Keratinocyte (primary cell): ENCODE measurements around the gene EYS. TPM values are rescaled to one million over a fixed set of nuclear protein-coding genes. Genes with fewer than 3 reads are reported as not detected.

Experiments
- DNase-seq: peaks from one replicate; pipeline ENCODE4 v3.0.0-alpha.2; 2011; ENCODE audit warnings: low read depth, missing footprints, low spot score
- FAIRE-seq: peaks from 2 replicates; lab custom pipeline; 2011; peaks lifted over from hg19 to GRCh38; lab: Jason Lieb, UNC
- H2AFZ ChIP-seq: 2 replicates; pipeline ENCODE4 v1.6.0; 2012; ENCODE audit warnings: low read length, control low read depth, inconsistent platforms; ENCODE audit not compliant: control insufficient read depth
- H3K27ac ChIP-seq: 2 replicates; pipeline ENCODE4 v1.5.1; 2011; ENCODE audit warnings: low read length; ENCODE audit not compliant: control insufficient read depth, insufficient read depth
- H3K27me3 ChIP-seq: 3 replicates; pipeline ENCODE4 v1.6.0; 2011; ENCODE audit warnings: low read length; ENCODE audit not compliant: control insufficient read depth, insufficient read depth; ENCODE audit errors: extremely low read depth
- H3K36me3 ChIP-seq, 2 experiments: 2 replicates in 1 of 2; 3 replicates in 1 of 2; pipeline ENCODE4 v1.5.1; 2011; ENCODE audit warnings: low read length in 2 of 2, mild to moderate bottlenecking in 1 of 2; ENCODE audit not compliant: control insufficient read depth in 2 of 2, insufficient read depth in 2 of 2; ENCODE audit errors: extremely low read depth in 1 of 2
- H3K4me1 ChIP-seq: 3 replicates; pipeline ENCODE4 v1.5.1; 2011; ENCODE audit warnings: low read length; ENCODE audit not compliant: control insufficient read depth, insufficient read depth; ENCODE audit errors: extremely low read depth
- H3K4me2 ChIP-seq: 3 replicates; pipeline ENCODE4 v1.6.0; 2011; ENCODE audit warnings: low read depth, low read length; ENCODE audit not compliant: control insufficient read depth, insufficient read depth; ENCODE audit errors: extremely low read depth
- H3K4me3 ChIP-seq, 3 experiments: fragments of 200-600 bp in 1 of 3; sonication (generic) in 1 of 3; 2 replicates in 2 of 3; 3 replicates in 1 of 3; pipeline ENCODE4 v1.5.1; 2011 to 2016; ENCODE audit warnings: low read length in 3 of 3, mild to moderate bottlenecking in 3 of 3, control low read depth in 2 of 3, inconsistent platforms in 1 of 3, low read depth in 1 of 3, mixed read lengths in 1 of 3, mixed run types in 1 of 3, moderate library complexity in 1 of 3; ENCODE audit not compliant: control insufficient read depth in 2 of 3, insufficient read depth in 2 of 3; ENCODE audit errors: extremely low read depth in 1 of 3
- H3K79me2 ChIP-seq: 2 replicates; pipeline ENCODE4 v1.6.0; 2012; ENCODE audit warnings: low read length; ENCODE audit not compliant: control insufficient read depth, insufficient read depth
- H3K9ac ChIP-seq: 3 replicates; pipeline ENCODE4 v1.6.0; 2011; ENCODE audit warnings: low read length; ENCODE audit not compliant: control insufficient read depth, insufficient read depth; ENCODE audit errors: extremely low read depth
- H3K9me1 ChIP-seq: 3 replicates; pipeline ENCODE4 v1.6.0; 2011; ENCODE audit warnings: low read length; ENCODE audit not compliant: control insufficient read depth, insufficient read depth; ENCODE audit errors: extremely low read depth
- H3K9me3 ChIP-seq: 2 replicates; pipeline ENCODE4 v1.5.1; 2012; ENCODE audit warnings: low read depth, low read length; ENCODE audit not compliant: control insufficient read depth
- H4K20me1 ChIP-seq: 3 replicates; pipeline ENCODE4 v1.6.0; 2011; ENCODE audit warnings: low read length; ENCODE audit not compliant: control insufficient read depth, insufficient read depth; ENCODE audit errors: extremely low read depth
- CTCF ChIP-seq, 3 experiments: IDR thresholded peaks in 1 of 3; conservative IDR thresholded peaks in 1 of 3; optimal IDR thresholded peaks in 1 of 3; 2 replicates in 2 of 3; 3 replicates in 1 of 3; pipeline versions ENCODE3 to v1.5.1; 2011; ENCODE audit warnings: low read length in 3 of 3, mild to moderate bottlenecking in 3 of 3, moderate library complexity in 2 of 3, control low read depth in 1 of 3, inconsistent platforms in 1 of 3; ENCODE audit not compliant: insufficient read depth in 2 of 3; ENCODE audit errors: extremely low read depth in 1 of 3
- EZH2 ChIP-seq: IDR thresholded peaks from one replicate; pipeline ENCODE4 v1.6.1; 2012; ENCODE audit warnings: inconsistent platforms, mild to moderate bottlenecking, low read length, moderate library complexity
- dilution Hi-C: fragments of 300-500 bp; cut with MboI; formaldehyde crosslinking; loops from one replicate; pipeline ENCODE4 v1.7.0; 2020; ENCODE audit warnings: low sequenced_read_pairs; ENCODE audit not compliant: extremely low pct_ligation_motif_present
- polyA plus RNA-seq, 5 experiments: library from polyadenylated mRNA; depleted of rRNA in 3 of 5; stranded (reverse) in 3 of 5; stranded (forward) in 1 of 5; unstranded in 1 of 5; fragments of >200 nt; gene quantifications; 1 replicate in 1 of 5; 2 replicates in 3 of 5; 3 replicates in 1 of 5; pipeline versions ENCODE4 v1.2.1 to v1.2.3, GENCODE V29; 2011 to 2012; ENCODE audit warnings: missing spikeins in 2 of 5, low read depth in 1 of 5, low replicate concordance in 1 of 5

EYS gene
- polyA plus RNA-seq, 1 donor (not counting 4 experiments of a cell fraction or from before 2014, with no cell fraction given) = 0.34 TPM

DNA sequence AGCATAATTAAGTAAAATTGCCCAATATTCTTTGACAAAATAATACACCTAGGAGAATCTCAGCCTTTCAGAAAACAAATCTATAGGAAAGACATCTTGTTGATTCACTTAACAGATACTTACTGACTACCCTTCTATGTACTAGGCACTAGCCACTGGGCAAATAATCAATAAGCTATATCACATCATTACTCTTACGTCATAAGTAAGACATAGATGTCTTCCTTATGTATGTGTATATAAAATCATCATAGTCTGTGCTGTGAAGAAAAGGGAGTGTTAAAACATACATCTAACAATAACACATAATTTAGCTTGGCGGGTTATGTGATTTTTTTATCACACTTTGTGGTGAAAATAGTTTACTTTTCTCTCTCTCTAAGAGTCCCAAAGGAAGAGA lies 733.9 kb downstream of the EYS start:
- no peak for DNase-seq
- no peaks in the 10 kb centered on the region for H3K9me3 ChIP-seq
- H3K79me2 ChIP-seq = no peaks in the 10 kb centered on the region
- H3K9ac ChIP-seq = no peak overlapping the region
- no peak overlapping the region for H3K4me2 ChIP-seq
- dilution Hi-C loops = no loop called here
- no peak overlapping the region for H3K27ac ChIP-seq
- FAIRE-seq = no peak
- no peaks in the 10 kb centered on the region for H4K20me1 ChIP-seq
- no peaks in the 10 kb centered on the region for H3K4me1 ChIP-seq
- no peaks in the 10 kb centered on the region for H3K36me3 ChIP-seq
- H2AFZ ChIP-seq = no peak overlapping the region
- no peaks in the 10 kb centered on the region for H3K9me1 ChIP-seq
- H3K4me3 ChIP-seq = no peak overlapping the region
- no peaks in the 10 kb centered on the region for H3K27me3 ChIP-seq
- TF ChIP-seq EZH2 = no peak
- TF ChIP-seq CTCF (optimal IDR thresholded peaks at IDR 0.05 in 1 of 3, IDR thresholded peaks at IDR 0.05 in 1 of 3, conservative IDR thresholded peaks at IDR 0.05 in 1 of 3; ENCODE audit: extremely low read depth in 1 of 3, insufficient read depth in 2 of 3, low read length in 3 of 3) = no peak

GRCh38 chr6:64969139-64969538 lies 737.9 kb downstream of the EYS start:
- Histone ChIP-seq H3K9me3 (no peaks in the 10 kb centered on the region), H3K27ac (no peak overlapping the region), H3K4me2 (no peak overlapping the region), H3K4me1 (no peaks in the 10 kb centered on the region), H3K4me3 (no peak overlapping the region), H2AFZ (no peak overlapping the region), H3K36me3 (no peaks in the 10 kb centered on the region), H3K27me3 (no peaks in the 10 kb centered on the region), H3K79me2 (no peaks in the 10 kb centered on the region), H3K9me1 (no peaks in the 10 kb centered on the region), H3K9ac (no peak overlapping the region), H4K20me1 (no peaks in the 10 kb centered on the region)
- DNase-seq (no peak), FAIRE-seq (no peak)
- TF ChIP-seq EZH2 (no peak), CTCF (optimal IDR thresholded peaks at IDR 0.05 in 1 of 3, IDR thresholded peaks at IDR 0.05 in 1 of 3, conservative IDR thresholded peaks at IDR 0.05 in 1 of 3; ENCODE audit: extremely low read depth in 1 of 3, insufficient read depth in 2 of 3, low read length in 3 of 3) (no peak)
- dilution Hi-C loops = no loop called here
